Stimulated activated CD4-positive, alpha-beta T cell treated with anti-CD3 and anti-CD28 coated beads, Interleukin-4, amount 100 ng/mL, for 4 hours (primary cell): ENCODE data around the gene RAD18.

ENCODE experiments used
- DNase-seq, 2 experiments: peaks; one replicate each; pipeline ENCODE4 v3.0.0-alpha.2; 2020

RAD18 gene

GRCh38 chr3:8985411-8985831, 22.1 kb upstream of the RAD18 start:
- DNase-seq = no peak

- DNase-seq = no peak
Measured at GRCh38 chr3:8984526-8984925, 21.3 kb upstream of the RAD18 start.

GRCh38 chr3:8984081-8984480, 20.8 kb upstream of the RAD18 start:
- no peak for DNase-seq

- no peak for DNase-seq
Measured at GRCh38 chr3:8983591-8983990, 20.3 kb upstream of the RAD18 start.

- DNase-seq = no peak
Measured at GRCh38 chr3:8983026-8983425, 19.8 kb upstream of the RAD18 start.

GRCh38 chr3:8982509-8982908, 19.2 kb upstream of the RAD18 start:
- DNase-seq = no peak

- DNase-seq = no peak
Measured at GRCh38 chr3:8981700-8982099, 18.4 kb upstream of the RAD18 start.

GRCh38 chr3:8981296-8981695, 18.0 kb upstream of the RAD18 start:
- no peak for DNase-seq

GRCh38 chr3:8980756-8981257, 17.5 kb upstream of the RAD18 start:
- no peak for DNase-seq

GRCh38 chr3:8979262-8979661, 16.0 kb upstream of the RAD18 start:
- DNase-seq = no peak

- no peak for DNase-seq
Measured at GRCh38 chr3:8978551-8978950, 15.3 kb upstream of the RAD18 start.

- DNase-seq = no peak
Measured at GRCh38 chr3:8976540-8977182, 13.4 kb upstream of the RAD18 start.

- no peak for DNase-seq
Measured at GRCh38 chr3:8975081-8976020, 12.1 kb upstream of the RAD18 start.

GRCh38 chr3:8974458-8974857, 11.2 kb upstream of the RAD18 start:
- DNase-seq = no peak

GRCh38 chr3:8972639-8973038, 9.4 kb upstream of the RAD18 start:
- no peak for DNase-seq

GRCh38 chr3:8970971-8971589, 7.8 kb upstream of the RAD18 start:
- peak; percentile 61 to 65 for DNase-seq

GRCh38 chr3:8969241-8969640, 6.0 kb upstream of the RAD18 start:
- DNase-seq = no peak

GRCh38 chr3:8968375-8968882, 5.2 kb upstream of the RAD18 start:
- no peak for DNase-seq

GRCh38 chr3:8967553-8967952, 4.3 kb upstream of the RAD18 start:
- DNase-seq = no peak

GRCh38 chr3:8966820-8967348, 3.6 kb upstream of the RAD18 start:
- no peak for DNase-seq

- no peak for DNase-seq
Measured at GRCh38 chr3:8966150-8966819, 3.0 kb upstream of the RAD18 start.
